A673 (cell line): ENCODE results near the gene FIP1L1. TPM values are rescaled to one million over a fixed set of nuclear protein-coding genes. Genes with fewer than 3 reads are reported as not detected.
A peak's percentile ranks its signal among the peaks of the same experiment; 100 is the strongest.

Source experiments
- BruUV-seq: library from RNA; stranded (reverse); fragments of 400-500 nt; replicated peaks from 2 replicates; lab custom pipeline; 2021; lab: Mats Ljungman, UMichigan
- CTCF ChIA-PET: fragments of 300-600 bp; sonication (Branson Sonifier 250); formaldehyde crosslinking; loops from one replicate; lab custom pipeline; 2022; ENCODE audit warnings: antibody characterized with exemption; lab: Charles Lee
- POLR2A ChIA-PET: fragments of 300-600 bp; sonication (Branson Sonifier 250); formaldehyde crosslinking; loops from one replicate; lab custom pipeline; 2022; ENCODE audit warnings: antibody characterized with exemption; ENCODE audit not compliant: low non-redundant PET; lab: Charles Lee
- DNase-seq: peaks from one replicate; pipeline ENCODE4 v3.0.0-alpha.2; 2015; ENCODE audit warnings: low spot score
- H3K27ac ChIP-seq: fragments of 200-600 bp; sonication (generic); 2 replicates; pipeline ENCODE4 v1.5.1; 2016; ENCODE audit warnings: mixed run types, low read depth, mild to moderate bottlenecking, mixed read lengths, antibody characterized with exemption, low read length; ENCODE audit not compliant: poor library complexity, severe bottlenecking
- H3K27me3 ChIP-seq: fragments of 200-600 bp; sonication (generic); replicated peaks from 2 replicates; pipeline ENCODE4 v1.6.1; 2017; ENCODE audit warnings: mixed run types, low read depth, mild to moderate bottlenecking, mixed read lengths, antibody characterized with exemption, low read length; ENCODE audit not compliant: insufficient read depth, poor library complexity
- H3K36me3 ChIP-seq: fragments of 200-600 bp; sonication (generic); 2 replicates; pipeline ENCODE4 v1.6.1; 2016; ENCODE audit warnings: mixed run types, mild to moderate bottlenecking, mixed read lengths, antibody characterized with exemption, low read length; ENCODE audit not compliant: insufficient read depth, poor library complexity, severe bottlenecking
- H3K4me1 ChIP-seq: fragments of 200-600 bp; sonication (generic); 2 replicates; pipeline ENCODE4 v1.6.1; 2017; ENCODE audit warnings: mixed run types, mild to moderate bottlenecking, mixed read lengths, antibody characterized with exemption, low read length; ENCODE audit not compliant: insufficient read depth, poor library complexity, severe bottlenecking
- H3K4me3 ChIP-seq: fragments of 200-600 bp; sonication (generic); 2 replicates; pipeline ENCODE4 v1.5.1; 2016; ENCODE audit warnings: low read depth, mixed run types, mild to moderate bottlenecking, mixed read lengths, low read length; ENCODE audit not compliant: poor library complexity, severe bottlenecking
- H3K9me3 ChIP-seq: fragments of 200-600 bp; sonication (generic); 2 replicates; pipeline ENCODE4 v1.6.1; 2016; ENCODE audit warnings: mixed run types, low read depth, mild to moderate bottlenecking, mixed read lengths, antibody characterized with exemption, low read length; ENCODE audit not compliant: poor library complexity, severe bottlenecking
- EZH2 ChIP-seq: fragments of 200-600 bp; sonication (generic); IDR thresholded peaks from 2 replicates; pipeline ENCODE4 v1.6.1; 2017; ENCODE audit warnings: borderline replicate concordance, low read depth, mild to moderate bottlenecking, mixed read lengths, antibody characterized with exemption, low read length; ENCODE audit not compliant: poor library complexity, severe bottlenecking
- intact Hi-C: fragments of 100-400 bp; cut with micrococcal nuclease; formaldehyde crosslinking; loops from one replicate; pipeline ENCODE4 v1.10.0; 2022; ENCODE audit not compliant: unreplicated experiment
- total RNA-seq: library from RNA; stranded (reverse); gene quantifications from 2 replicates; pipeline ENCODE4 v1.2.3, GENCODE V29; 2021
- TF ChIP-seq, protein P1 (sequence below): fragments of 300-800, 200-600 bp; sonication (generic); conservative IDR thresholded peaks from 2 replicates; pipeline ENCODE4 v1.5.1; 2017; ENCODE audit warnings: low read depth, mild to moderate bottlenecking, antibody characterized with exemption, low read length, moderate library complexity, mixed read lengths

FIP1L1 gene
- total RNA-seq, 1 experiment from 2014 or later: 30.9 TPM

- BruUV-seq: no TSS peak
- ChIA-PET CTCF (no interaction called here), POLR2A (no interaction called here)
- H3K36me3 ChIP-seq: no peaks in the 10 kb centered on the region
- intact Hi-C loops: no loop called here
- no peaks in the 10 kb centered on the region for H3K9me3 ChIP-seq
- H3K27me3 ChIP-seq: no peaks in the 10 kb centered on the region
- no peak overlapping the region for H3K27ac ChIP-seq
- no peak overlapping the region for H3K4me3 ChIP-seq
- no peak for DNase-seq
- TF ChIP-seq, protein P1, sequence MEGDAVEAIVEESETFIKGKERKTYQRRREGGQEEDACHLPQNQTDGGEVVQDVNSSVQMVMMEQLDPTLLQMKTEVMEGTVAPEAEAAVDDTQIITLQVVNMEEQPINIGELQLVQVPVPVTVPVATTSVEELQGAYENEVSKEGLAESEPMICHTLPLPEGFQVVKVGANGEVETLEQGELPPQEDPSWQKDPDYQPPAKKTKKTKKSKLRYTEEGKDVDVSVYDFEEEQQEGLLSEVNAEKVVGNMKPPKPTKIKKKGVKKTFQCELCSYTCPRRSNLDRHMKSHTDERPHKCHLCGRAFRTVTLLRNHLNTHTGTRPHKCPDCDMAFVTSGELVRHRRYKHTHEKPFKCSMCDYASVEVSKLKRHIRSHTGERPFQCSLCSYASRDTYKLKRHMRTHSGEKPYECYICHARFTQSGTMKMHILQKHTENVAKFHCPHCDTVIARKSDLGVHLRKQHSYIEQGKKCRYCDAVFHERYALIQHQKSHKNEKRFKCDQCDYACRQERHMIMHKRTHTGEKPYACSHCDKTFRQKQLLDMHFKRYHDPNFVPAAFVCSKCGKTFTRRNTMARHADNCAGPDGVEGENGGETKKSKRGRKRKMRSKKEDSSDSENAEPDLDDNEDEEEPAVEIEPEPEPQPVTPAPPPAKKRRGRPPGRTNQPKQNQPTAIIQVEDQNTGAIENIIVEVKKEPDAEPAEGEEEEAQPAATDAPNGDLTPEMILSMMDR: no peak
- TF ChIP-seq EZH2: no peak
- H3K4me1 ChIP-seq: no peaks in the 10 kb centered on the region
Measured at GRCh38 chr4:53362093-53362492, 15.3 kb upstream of the FIP1L1 start.

- Histone ChIP-seq H3K27me3 (peaks cover 8% of the 10 kb centered on the region), H3K36me3 (no peaks in the 10 kb centered on the region), H3K4me3 (peak overlapping the region; percentile 77), H3K4me1 (no peaks in the 10 kb centered on the region), H3K27ac (no peak overlapping the region), H3K9me3 (no peaks in the 10 kb centered on the region)
- BruUV-seq: no TSS peak
- ChIA-PET CTCF (no interaction called here), POLR2A (no interaction called here)
- intact Hi-C loops: no loop called here
- no peak for DNase-seq
- TF ChIP-seq, protein P1: no peak
- no peak for TF ChIP-seq EZH2
Measured at GRCh38 chr4:53364624-53365023, 12.8 kb upstream of the FIP1L1 start.

DNA sequence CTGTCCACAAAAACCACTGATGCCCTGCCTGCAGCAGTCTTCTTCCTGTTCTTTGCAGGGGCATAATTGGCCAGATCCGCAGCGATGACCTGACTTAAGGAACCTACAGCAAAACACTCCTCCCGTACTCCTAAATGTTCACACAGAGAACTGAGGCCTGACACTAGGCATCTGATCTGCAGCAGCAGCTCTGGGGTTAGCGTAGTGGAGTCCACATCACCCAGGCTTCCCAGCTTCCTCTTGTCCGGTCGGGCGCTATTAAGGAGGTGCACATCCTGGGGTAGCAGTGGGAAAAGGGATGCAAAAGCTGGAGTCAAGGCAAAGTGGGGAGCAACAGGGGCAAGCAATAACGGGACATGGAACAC, 12.3 kb upstream of the FIP1L1 start:
- no peak overlapping the region for H3K27ac ChIP-seq
- peaks cover 8% of the 10 kb centered on the region for H3K27me3 ChIP-seq
- TF ChIP-seq, protein P1: no peak
- no peak for TF ChIP-seq EZH2
- no peak for DNase-seq
- no TSS peak for BruUV-seq
- intact Hi-C loops: no loop called here
- H3K9me3 ChIP-seq: no peaks in the 10 kb centered on the region
- no peaks in the 10 kb centered on the region for H3K36me3 ChIP-seq
- peak overlapping the region; percentile 77 for H3K4me3 ChIP-seq
- ChIA-PET POLR2A (no interaction called here), CTCF (no interaction called here)
- no peaks in the 10 kb centered on the region for H3K4me1 ChIP-seq
